Esophagus squamous epithelium (tissue), 5 donors: Measurements from ENCODE around the gene ADAMTS2. TPM values are rescaled to one million over a fixed set of nuclear protein-coding genes. Genes with fewer than 3 reads are reported as not detected.

Source experiments
- DNase-seq: peaks from one replicate; lab custom pipeline; 2025; lab: John Stamatoyannopoulos, UW
- H3K27ac ChIP-seq, 4 donors: fragments of 200-600 bp; sonication (generic); one replicate each; pipeline ENCODE4 v1.5.1; 2016 to 2019; ENCODE audit warnings: mild to moderate bottlenecking in 1 of 4
- H3K27me3 ChIP-seq, 4 donors: fragments of 200-600 bp; sonication (generic); 1 replicate in 3 of 4; 2 replicates in 1 of 4; pipeline versions ENCODE4 v1.5.1 to v1.6.0; 2017 to 2021; ENCODE audit warnings: antibody characterized with exemption in 1 of 4
- H3K36me3 ChIP-seq, 3 donors: fragments of 200-600 bp; sonication (generic); one replicate each; pipeline ENCODE4 v1.5.1; 2016 to 2019
- H3K4me1 ChIP-seq, 3 donors: fragments of 200-600 bp; sonication (generic); one replicate each; pipeline ENCODE4 v1.5.1; 2017 to 2019
- H3K4me3 ChIP-seq, 4 donors: fragments of 200-600 bp; sonication (generic); 1 replicate in 3 of 4; 2 replicates in 1 of 4; pipeline ENCODE4 v1.5.1; 2016 to 2019; ENCODE audit warnings: mild to moderate bottlenecking in 2 of 4, moderate library complexity in 1 of 4
- H3K9me3 ChIP-seq, 3 donors: fragments of 200-600 bp; sonication (generic); one replicate each; pipeline ENCODE4 v1.5.1; 2016 to 2019
- CTCF ChIP-seq, 6 experiments: fragments of 450-650 bp in 4 of 6; fragments of 200-600 bp in 2 of 6; sonication (generic) in 2 of 6; IDR thresholded peaks; one replicate each; pipeline ENCODE4 v1.5.1; 2016 to 2019; ENCODE audit warnings: antibody characterized with exemption in 6 of 6, mild to moderate bottlenecking in 4 of 6, moderate library complexity in 4 of 6
- POLR2A ChIP-seq, 4 donors: fragments of 450-650 bp; IDR thresholded peaks; one replicate each; pipeline ENCODE4 v1.6.1; 2017; ENCODE audit warnings: antibody characterized with exemption in 4 of 4, mild to moderate bottlenecking in 4 of 4, moderate library complexity in 3 of 4
- WGBS, 2 donors: methylation state at CpG; one replicate each; pipeline ENCODE4 v1.1.5; 2018; 5-methylcytosine and 5-hydroxymethylcytosine counted together
- intact Hi-C: fragments of 100-400 bp; cut with DNase I; formaldehyde crosslinking; loops from one replicate; pipeline ENCODE4 v1.15.0; 2022
- total RNA-seq, 4 donors: library from RNA; depleted of rRNA; stranded (reverse); fragments of >200 nt; gene quantifications; one replicate each; pipeline ENCODE4 v1.1.0, GENCODE V29; 2016
- donor health status: DM: yes; HTN: yes; CAD: no.

Gene ADAMTS2
- total RNA-seq, 4 donors from 2014 or later = 1.3 to 10.3 (median 5.2) TPM

GRCh38 chr5:179129607-179130071, 215.6 kb downstream of the ADAMTS2 start:
- H3K9me3 ChIP-seq = no peaks in the 10 kb centered on the region
- no peak for DNase-seq
- 73 to 87% methylated on average over 2 to 16 of the region's 18 CpGs for WGBS, 2 donors
- H3K4me1 ChIP-seq = no peaks in the 10 kb centered on the region
- intact Hi-C loops = no loop called here
- TF ChIP-seq POLR2A (IDR thresholded peaks at IDR 0.05) (no peak), CTCF (IDR thresholded peaks at IDR 0.05) (no peak)
- no peak overlapping the region for H3K27ac ChIP-seq
- peaks cover 0 to 23% (median 0%) of the 10 kb centered on the region in 3 donors for H3K36me3 ChIP-seq
- no peaks in the 10 kb centered on the region for H3K27me3 ChIP-seq
- H3K4me3 ChIP-seq = no peak overlapping the region

GRCh38 chr5:179128976-179129375, 216.3 kb downstream of the ADAMTS2 start:
- Histone ChIP-seq H3K9me3 (no peaks in the 10 kb centered on the region), H3K27ac (no peak overlapping the region), H3K4me3 (no peak overlapping the region), H3K4me1 (no peaks in the 10 kb centered on the region), H3K27me3 (no peaks in the 10 kb centered on the region), H3K36me3 (peaks cover 0 to 23% (median 0%) of the 10 kb centered on the region in 3 donors)
- TF ChIP-seq CTCF (IDR thresholded peaks at IDR 0.05) (no peak), POLR2A (IDR thresholded peaks at IDR 0.05) (no peak)
- 90 to 91% methylated on average over 4 to 11 of the region's 14 CpGs for WGBS, 2 donors
- no peak for DNase-seq
- intact Hi-C loops = no loop called here

- no peaks in the 10 kb centered on the region for H3K4me1 ChIP-seq
- intact Hi-C loops = no loop called here
- no peaks in the 10 kb centered on the region for H3K27me3 ChIP-seq
- no peak overlapping the region for H3K27ac ChIP-seq
- TF ChIP-seq CTCF (IDR thresholded peaks at IDR 0.05) = no peak
- no peak for TF ChIP-seq POLR2A (IDR thresholded peaks at IDR 0.05)
- DNase-seq = no peak
- no peak overlapping the region for H3K4me3 ChIP-seq
- peaks cover 0 to 23% (median 0%) of the 10 kb centered on the region in 3 donors for H3K36me3 ChIP-seq
- H3K9me3 ChIP-seq = no peaks in the 10 kb centered on the region
- WGBS, 2 donors = 90 to 92% methylated on average over 2 to 10 of the region's 10 CpGs
These were observed 217.3 kb downstream of the ADAMTS2 start for GRCh38 chr5:179128041-179128365.

GRCh38 chr5:179127136-179128040, 217.9 kb downstream of the ADAMTS2 start:
- Histone ChIP-seq H3K36me3 (peaks cover 0 to 23% (median 0%) of the 10 kb centered on the region in 3 donors), H3K27me3 (no peaks in the 10 kb centered on the region), H3K4me3 (no peak overlapping the region), H3K27ac (no peak overlapping the region), H3K4me1 (no peaks in the 10 kb centered on the region), H3K9me3 (no peaks in the 10 kb centered on the region)
- intact Hi-C loops = no loop called here
- TF ChIP-seq POLR2A (IDR thresholded peaks at IDR 0.05) (no peak), CTCF (IDR thresholded peaks at IDR 0.05) (no peak)
- no peak for DNase-seq
- WGBS, 2 donors = 81 to 92% methylated on average over 14 to 15 of the region's 21 CpGs

GRCh38 chr5:179126506-179126991, 218.7 kb downstream of the ADAMTS2 start:
- DNase-seq = no peak
- 83 to 93% methylated on average over 7 to 8 of the region's 14 CpGs for WGBS, 2 donors

More at GRCh38 chr5:179126506-179126991, 218.7 kb downstream of the ADAMTS2 start:
- Histone ChIP-seq H3K27me3 (no peaks in the 10 kb centered on the region), H3K4me3 (no peak overlapping the region), H3K9me3 (no peaks in the 10 kb centered on the region), H3K27ac (no peak overlapping the region), H3K4me1 (no peaks in the 10 kb centered on the region), H3K36me3 (peaks cover 0 to 23% (median 0%) of the 10 kb centered on the region in 3 donors)
- intact Hi-C loops = no loop called here
- TF ChIP-seq POLR2A (IDR thresholded peaks at IDR 0.05) (no peak), CTCF (IDR thresholded peaks at IDR 0.05) (no peak)
